OCI-LY1 (cell line): Measurements from ENCODE around the gene SPZ1.

ENCODE experiments used
- EZH2 ChIP-seq: fragments of 200-600 bp; sonication (generic), shearing (Covaris generic); IDR thresholded peaks from 2 replicates; pipeline ENCODE4 v1.8.0; 2017; ENCODE audit warnings: borderline replicate concordance, mixed run types, mild to moderate bottlenecking, antibody characterized with exemption, low read length, moderate library complexity, mixed read lengths
- TF ChIP-seq, protein P1 (sequence below): fragments of 200-600 bp; sonication (generic), shearing (Covaris generic); IDR thresholded peaks from 2 replicates; pipeline ENCODE4 v1.5.1; 2017; ENCODE audit warnings: mild to moderate bottlenecking, antibody characterized with exemption, low read length, moderate library complexity, mixed read lengths

DNA sequence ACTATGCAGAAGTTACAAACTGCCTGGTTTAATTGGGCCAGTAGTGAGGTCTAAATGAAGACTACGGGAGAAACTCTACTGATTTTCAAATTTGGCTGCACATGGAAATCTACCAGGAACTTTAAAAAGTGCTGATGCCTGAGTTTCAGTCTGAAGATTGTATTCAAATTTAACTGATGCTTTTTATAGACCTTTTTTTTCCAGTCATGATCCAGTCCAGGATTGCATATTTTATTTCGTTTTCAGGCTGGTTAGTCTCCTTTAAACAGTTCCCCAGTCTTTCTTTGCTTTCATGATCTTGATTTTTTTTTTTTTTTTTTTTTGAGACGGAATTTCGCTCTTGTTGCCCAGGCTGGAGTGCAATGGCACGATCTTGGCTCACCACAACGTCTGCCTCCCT lies 23.7 kb upstream of the SPZ1 start:
- TF ChIP-seq, protein P1, sequence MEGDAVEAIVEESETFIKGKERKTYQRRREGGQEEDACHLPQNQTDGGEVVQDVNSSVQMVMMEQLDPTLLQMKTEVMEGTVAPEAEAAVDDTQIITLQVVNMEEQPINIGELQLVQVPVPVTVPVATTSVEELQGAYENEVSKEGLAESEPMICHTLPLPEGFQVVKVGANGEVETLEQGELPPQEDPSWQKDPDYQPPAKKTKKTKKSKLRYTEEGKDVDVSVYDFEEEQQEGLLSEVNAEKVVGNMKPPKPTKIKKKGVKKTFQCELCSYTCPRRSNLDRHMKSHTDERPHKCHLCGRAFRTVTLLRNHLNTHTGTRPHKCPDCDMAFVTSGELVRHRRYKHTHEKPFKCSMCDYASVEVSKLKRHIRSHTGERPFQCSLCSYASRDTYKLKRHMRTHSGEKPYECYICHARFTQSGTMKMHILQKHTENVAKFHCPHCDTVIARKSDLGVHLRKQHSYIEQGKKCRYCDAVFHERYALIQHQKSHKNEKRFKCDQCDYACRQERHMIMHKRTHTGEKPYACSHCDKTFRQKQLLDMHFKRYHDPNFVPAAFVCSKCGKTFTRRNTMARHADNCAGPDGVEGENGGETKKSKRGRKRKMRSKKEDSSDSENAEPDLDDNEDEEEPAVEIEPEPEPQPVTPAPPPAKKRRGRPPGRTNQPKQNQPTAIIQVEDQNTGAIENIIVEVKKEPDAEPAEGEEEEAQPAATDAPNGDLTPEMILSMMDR = no peak
- no peak for TF ChIP-seq EZH2
